Stimulated activated CD8-positive, alpha-beta memory T cell treated with anti-CD3 and anti-CD28 coated beads, Interleukin-15, amount 100 ng/mL, for 4 hours (primary cell): ENCODE results near the gene UROD.
A peak's percentile ranks its signal among the peaks of the same experiment; 100 is the strongest.
"Not testable (repeated sequence)": the region's sequence is repeated elsewhere in the genome, so short reads cannot be mapped to it uniquely, and the experiment has no call there.

Experiments used
- DNase-seq, 2 donors: peaks; one replicate each; pipeline ENCODE4 v3.0.0-alpha.2; 2020; ENCODE audit warnings: low read depth in 2 of 2

Gene UROD

DNA sequence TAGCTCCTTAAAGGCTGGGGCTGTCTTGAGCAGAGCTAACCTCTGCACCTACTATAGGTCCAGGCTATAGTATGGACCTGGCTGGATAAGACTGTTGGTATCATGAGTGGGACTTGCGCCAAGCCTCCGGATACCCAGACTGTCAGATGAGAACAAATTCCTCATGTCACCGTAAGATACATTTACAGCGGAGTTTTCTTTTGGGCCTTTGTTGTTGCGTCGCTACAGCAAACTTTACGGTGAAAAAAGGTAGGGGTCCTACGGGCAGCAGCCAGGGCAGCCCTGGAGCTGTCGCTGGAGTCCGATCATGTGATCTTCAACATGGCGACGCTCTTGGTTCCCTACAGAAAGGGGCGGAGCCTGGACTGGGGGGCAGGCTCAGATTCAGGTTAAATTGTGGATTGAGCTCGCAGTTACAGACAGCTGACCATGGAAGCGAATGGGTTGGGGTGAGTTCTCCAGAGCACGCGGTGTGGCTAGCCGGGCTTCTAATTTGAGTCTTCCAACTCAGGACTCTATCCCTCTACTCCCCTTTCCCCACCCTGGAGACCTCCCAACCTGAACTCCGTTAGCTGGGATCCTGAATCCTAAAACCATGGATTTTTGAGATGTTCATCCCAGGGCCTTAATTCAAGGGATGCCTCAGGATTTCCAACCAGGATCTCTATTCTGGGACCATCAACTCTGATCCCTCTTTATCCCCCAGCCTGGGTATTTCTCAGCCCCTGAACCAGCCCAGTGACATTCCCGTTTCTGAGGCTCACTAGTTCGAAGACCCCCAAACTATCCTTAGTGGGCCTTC, at the start of gene UROD:
Gene UROD, plus strand, starts transcription at position 418 of the 802 bp plus-strand sequence. Its CDS starts 12 bp downstream, at position 430.
- DNase-seq, result peak; percentile 65 to 81

DNA sequence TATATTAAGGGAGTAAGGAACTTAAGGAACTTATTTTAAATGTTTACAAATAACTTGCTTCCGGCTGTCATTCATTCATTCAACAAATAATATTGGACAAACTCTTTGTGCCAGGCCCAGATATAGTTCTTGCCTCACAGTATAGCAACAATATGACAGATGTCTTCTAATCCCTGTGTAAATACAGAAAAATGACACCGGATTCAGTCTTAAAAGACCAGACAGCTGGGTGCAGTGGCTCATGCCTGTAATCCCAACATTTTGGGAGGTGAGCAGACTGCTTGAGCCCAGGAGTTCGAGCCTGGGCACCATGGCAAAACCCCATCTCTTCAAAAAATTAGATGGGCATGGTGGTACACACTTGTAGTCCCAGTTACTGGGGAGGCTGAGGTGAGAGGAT, 49.3 kb upstream of the UROD start:
- no peak for DNase-seq

DNA sequence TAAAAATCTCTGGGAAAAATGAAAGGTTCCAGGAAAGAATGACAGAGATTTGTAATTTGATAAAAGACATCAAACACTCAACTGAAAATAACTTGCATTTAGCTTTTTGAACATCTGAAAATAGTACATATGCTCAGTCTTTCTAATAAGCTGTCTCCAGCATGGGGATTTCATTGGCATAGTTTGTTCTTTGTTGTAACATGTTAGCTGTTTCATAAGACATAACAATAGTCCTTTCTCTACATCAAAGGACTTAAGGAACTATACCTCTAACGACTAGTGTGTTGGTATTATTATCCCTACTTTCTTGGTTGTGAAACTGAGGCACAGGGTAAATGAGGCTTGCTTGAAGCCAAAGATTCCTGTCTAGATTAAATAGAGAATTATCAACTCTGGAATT, 47.7 kb upstream of the UROD start:
- no peak for DNase-seq

GRCh38 chr1:44970317-44970716, 41.7 kb upstream of the UROD start:
- DNase-seq, result no peak

DNA sequence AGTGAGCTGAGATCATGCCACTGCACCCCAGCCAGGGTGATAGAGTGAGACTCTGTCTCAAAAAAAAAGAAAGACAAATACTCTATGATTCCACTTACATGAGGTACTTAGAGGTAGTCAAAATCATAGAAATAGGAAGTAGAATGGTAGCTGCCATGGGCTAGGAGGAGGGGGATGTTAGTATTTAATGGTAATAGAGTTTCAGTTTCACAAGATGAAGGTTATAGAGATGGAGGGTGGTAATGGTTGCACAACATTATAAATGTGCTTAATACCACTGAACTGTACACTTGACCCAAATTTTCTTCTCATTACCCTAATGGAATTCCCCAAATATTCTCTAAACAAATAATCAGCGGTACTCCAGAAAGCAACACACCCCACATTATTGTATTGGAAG, 38.4 kb upstream of the UROD start:
- DNase-seq, result no peak

DNA sequence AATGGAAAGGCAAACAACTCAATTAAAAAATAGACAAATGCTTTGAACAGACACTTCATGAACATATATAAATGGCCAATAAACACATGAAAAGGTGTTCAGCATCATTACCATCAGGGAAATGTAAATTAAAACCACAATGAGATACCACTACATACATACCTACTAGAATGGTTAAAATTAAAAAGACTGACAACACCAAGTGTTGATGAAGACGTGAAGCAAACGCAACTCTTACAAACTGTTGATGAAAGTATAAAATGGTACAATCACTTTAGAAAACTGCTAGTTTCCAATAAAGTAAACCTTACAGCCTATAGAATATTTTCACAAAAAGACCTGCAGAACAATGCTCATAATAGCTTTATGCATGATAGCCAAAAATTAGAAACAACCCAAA, 35.8 kb upstream of the UROD start:
- DNase-seq, result no peak

DNA sequence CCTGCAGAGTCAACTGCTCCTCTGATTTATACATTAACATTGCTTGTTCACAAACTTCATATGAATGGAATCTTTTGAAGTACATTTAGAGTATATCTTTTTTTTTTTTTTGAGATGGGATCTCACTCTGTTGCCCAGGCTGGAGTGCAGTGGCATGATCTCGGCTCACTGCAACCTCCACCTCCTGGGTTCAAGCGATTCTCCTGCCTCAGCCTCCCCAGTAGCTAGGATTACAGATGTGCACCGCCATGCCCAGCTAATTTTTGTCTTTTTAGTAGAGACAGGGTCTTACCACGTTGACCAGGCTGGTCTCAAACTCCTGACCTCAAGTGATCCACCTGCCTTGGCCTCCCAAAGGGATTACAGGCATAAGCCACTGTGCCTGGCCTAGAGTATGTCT, 34.7 kb upstream of the UROD start:
- not testable (repeated sequence) for DNase-seq

- no peak for DNase-seq
Measured at GRCh38 chr1:44985747-44986359, 26.2 kb upstream of the UROD start.

GRCh38 chr1:44988531-44989156, 23.4 kb upstream of the UROD start:
- no peak for DNase-seq

- no peak for DNase-seq
Measured at GRCh38 chr1:44994309-44994898, 17.6 kb upstream of the UROD start.

DNA sequence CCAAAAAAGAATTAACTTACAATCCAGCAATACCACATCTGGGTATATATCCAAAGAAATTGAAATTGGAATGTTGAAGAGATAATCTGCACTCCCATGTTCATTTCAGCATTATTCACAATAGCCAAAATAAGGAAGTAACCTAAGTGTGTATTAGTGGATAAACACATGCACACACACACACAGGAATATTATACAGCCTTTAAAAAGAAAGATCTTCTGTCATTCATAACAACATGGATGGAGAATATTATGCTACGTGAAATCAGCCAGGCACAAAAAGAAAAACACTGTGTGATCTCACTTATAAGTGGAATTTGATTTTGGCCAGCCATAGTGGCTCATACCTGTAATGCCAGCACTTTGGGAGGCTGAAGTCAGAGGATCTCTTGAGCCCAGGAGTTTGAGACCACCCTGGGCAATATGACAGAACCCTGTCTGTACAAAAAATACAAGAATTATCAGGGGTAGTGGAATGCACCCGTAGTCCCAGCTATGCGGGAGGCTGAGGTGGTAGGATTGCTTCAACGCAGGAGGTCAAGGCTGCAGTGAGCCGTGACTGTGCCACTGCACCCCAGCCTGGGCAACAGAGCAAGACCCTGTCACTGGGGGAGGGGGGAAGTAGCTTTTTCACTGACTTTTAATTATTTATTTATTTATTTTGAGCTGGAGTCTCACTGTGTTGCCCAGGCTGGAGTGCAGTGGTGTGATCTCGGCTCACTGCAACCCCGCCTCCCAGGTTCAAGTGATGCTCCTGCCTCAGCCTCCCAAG, 16.4 kb upstream of the UROD start:
- DNase-seq, result no peak

- no peak for DNase-seq
Measured at GRCh38 chr1:44999232-44999631, 12.8 kb upstream of the UROD start.

GRCh38 chr1:45001011-45001481, 11.0 kb upstream of the UROD start:
- DNase-seq, result no peak

- not testable (repeated sequence) for DNase-seq
Measured at GRCh38 chr1:45001576-45001975, 10.5 kb upstream of the UROD start.

GRCh38 chr1:45002650-45003645, 9.1 kb upstream of the UROD start:
- no peak for DNase-seq

DNA sequence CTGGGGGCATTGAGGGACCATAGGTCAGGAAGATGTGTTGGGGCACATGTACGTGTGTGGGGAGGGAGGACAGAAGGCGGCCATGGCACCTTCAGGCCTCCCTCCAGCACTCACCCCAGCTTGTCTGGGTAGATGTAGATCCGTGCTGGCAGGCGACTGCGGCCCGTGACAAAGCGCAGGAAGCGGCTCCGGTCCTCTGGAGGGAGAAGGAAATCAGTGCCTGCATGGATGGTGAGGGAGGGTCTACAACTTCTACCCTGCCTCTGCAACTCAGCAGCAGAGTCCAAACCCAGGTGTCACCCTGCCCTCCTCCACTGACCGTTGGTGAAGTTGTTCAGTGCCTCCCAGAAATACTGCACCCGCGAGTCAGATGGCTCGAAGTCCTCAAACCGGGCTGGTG, 8.3 kb upstream of the UROD start:
- DNase-seq, result no peak

DNA sequence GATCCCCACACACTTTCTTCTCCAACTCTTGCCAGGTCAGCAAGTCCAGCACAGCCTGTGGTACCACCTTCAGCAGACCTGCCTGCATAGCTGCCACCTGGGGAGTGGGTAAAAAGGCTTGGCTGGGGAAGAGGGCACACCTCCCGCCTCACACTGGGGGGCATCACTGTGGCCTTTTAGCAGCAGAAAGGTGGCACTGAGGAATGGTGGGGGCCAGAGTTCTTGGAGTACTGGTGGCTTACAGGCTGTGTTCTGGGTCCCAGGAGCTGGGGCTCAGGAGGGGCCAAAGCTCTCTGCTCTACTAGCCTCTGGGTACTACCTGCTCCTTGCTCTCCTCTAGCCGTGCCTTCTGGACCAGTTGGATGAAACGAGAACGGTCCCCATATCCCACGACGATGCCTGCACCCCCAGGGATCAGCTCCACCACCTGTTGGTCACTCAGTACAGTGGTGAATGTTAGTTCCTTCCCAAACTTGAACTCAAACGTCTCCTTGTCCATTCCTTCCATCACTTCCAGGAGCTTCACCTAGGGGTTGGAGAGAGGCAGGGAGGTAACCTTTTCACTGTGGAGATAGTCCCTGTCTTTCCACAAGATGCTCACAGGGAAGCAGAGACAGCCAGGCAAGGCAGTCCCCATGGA, 7.7 kb upstream of the UROD start:
- no peak for DNase-seq

DNA sequence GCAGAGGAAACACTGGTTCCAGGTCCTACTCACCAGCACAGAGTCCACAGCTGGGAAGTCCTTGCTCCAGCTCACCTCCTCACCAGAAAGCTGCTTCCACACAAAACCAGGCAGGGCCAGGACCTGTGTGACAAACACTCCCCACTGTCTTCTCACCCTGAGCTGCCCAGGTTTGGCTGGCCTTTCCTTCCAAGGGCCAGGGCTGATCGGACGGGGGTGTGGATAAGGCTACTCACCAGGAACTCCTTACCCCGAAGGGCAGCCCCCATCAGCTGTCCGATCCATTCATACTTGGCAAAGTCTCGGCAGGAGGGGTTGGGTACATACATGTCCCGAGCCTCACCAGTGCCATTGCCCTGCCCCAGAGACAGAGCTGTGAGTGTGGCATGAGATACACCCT, 6.3 kb upstream of the UROD start:
- no peak for DNase-seq

DNA sequence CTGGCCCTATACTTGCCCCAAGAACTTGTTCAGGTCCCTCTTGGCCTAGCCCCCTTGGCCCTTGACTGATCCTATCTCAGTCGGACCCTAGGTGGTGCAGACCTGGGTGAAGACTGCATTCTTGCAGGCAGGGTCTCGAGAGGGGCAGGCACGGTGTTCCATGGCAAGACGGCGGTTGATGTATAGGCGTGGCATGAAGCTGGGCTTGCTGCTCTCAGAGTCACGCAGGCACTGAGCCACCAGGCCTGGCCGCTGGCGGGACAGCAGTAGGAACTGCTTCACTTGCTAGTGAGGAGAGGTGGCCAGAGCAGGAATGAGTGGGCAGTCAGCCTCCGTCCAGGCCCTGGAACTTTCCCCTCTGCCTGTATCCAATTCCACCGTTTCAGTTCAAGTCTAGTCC, 4.7 kb upstream of the UROD start:
- DNase-seq, result no peak

DNA sequence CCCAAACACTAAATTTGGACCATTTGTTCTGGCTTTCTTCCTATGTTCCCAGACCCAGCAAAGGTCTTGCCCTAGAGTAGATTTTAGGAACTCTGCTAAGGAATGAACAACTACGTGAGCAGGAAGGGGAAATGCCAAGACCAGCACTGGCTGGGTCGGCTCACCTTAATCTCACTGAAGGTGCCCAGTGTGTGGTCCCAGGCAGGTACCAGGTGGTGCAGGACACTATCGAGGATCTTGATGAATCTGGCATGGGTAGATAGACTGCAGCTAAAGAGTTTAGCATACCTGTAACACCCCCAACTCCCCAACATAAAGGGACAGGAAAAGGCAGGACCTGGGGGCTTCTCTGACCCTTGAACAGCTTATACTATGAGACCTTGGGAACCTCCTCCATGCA, 4.0 kb upstream of the UROD start:
- no peak for DNase-seq
